Inflammatory macrophage (primary cell): ENCODE measurements around the gene TMEM44.
"Not testable (repeated sequence)": the region's sequence is repeated elsewhere in the genome, so short reads cannot be mapped to it uniquely, and the experiment has no call there.

ENCODE experiments used
- DNase-seq, 2 donors: peaks; one replicate each; pipeline ENCODE4 v3.0.0-alpha.2; 2020 to 2022

The TMEM44 gene

GRCh38 chr3:194554473-194555123, 78.6 kb downstream of the TMEM44 start:
- no peak for DNase-seq

- DNase-seq: no peak
Measured at GRCh38 chr3:194552327-194552949, 80.8 kb downstream of the TMEM44 start.

GRCh38 chr3:194549853-194550252, 83.4 kb downstream of the TMEM44 start:
- DNase-seq: no peak

DNA sequence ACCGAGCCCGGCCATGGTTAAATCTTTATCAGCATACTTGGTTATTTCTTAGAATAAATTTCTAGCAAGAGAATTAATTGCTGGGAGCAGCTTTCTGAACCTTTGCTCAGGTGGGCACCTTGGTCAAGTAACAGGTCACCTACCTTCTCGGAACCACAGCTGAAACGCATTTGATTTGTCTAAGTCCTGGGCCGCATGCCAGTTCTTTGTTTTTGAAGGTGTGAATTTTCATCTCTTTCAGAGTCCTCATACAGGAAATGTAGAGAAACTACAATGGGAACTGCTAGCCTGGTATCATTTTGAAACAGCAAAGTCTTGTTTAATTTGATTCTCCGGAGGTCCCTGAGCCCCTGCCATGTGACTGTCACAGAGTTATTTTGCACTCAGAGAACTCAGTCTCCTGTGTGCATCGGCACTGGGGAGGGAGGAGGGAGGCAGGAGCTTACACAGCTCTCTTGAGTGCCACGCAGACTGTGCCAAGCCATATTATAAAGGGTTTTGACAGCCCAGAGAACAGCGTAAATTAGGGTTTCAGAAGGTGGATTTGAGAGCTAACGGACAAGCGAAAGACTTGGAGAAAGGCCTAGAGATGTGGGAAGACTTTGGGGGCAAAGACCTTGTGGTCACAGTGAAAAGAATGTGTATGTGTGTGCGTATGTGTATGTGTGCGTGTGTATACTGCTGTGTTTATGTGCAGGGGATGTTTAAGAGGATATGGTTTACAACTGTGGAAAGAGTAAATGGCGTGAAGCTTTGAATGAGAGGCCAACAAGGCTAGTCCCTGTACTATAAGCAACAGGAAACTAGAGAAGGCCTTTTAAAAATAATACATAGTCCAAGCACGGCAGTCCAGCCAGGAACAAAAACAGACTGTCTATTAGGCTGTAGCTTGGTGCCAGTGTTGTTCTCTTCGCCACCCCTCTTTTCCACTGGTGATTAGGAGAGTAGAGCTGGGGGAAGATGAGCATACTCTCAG, 84.6 kb downstream of the TMEM44 start:
- DNase-seq: no peak

- DNase-seq: no peak
Measured at GRCh38 chr3:194547042-194547441, 86.2 kb downstream of the TMEM44 start.

DNA sequence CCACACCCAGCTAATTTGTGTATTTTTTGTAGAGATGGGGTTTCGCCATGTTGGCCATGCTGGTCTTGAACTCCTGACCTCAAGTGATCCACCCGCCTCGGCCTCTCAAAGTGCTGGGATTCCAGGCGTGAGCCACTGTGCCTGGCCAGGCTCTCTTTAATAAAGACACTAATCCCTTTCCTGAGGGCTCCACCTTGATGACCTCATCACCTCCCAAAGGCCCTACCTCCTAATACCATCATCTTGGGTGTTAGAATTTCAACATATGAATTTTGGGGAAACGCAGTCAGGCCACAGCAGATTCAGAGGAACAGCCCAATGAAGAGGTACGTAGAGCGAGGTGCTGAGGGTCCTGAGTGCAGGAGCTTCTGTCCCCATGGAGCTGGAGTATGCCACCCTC, 87.7 kb downstream of the TMEM44 start:
- not testable (repeated sequence) for DNase-seq

DNA sequence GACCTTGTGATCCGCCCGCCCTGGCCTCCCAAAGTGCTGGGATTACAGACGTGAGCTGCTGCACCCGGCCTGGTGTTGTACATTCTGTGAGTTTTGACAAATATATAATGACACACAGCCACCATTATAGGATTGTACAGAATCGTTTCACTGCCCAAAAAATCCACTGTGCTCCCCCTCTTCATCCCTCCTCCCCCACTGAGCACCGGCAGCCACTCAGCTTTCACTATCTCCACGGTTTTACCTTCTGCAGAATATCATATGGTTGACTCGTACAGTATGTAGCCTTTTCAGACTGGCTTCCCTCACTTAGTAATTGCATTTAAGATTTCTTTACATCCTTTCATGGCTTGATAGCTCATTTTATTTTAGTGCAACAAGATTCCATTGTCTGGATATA, 89.7 kb downstream of the TMEM44 start:
- DNase-seq: no peak

DNA sequence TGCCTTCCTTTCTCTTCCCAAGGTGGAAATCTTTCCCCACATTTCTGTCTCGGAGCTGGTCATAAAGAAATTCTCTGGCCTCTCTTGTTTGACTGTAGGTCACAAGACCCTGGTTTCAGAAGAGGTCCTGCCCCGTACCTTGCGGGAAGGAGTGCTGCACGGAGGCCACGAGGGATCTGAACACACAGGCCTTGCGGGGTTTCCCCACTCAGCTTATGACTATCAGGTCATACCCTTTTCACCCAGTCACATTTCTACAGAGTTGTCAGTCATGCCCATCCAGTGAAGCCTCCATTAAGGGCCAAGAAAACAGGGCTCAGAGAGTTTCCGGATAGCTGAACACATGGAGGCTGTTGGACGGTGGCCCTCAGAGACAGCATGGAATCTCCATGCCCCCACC, 91.7 kb downstream of the TMEM44 start:
- peak; percentile 24 to 79 for DNase-seq

DNA sequence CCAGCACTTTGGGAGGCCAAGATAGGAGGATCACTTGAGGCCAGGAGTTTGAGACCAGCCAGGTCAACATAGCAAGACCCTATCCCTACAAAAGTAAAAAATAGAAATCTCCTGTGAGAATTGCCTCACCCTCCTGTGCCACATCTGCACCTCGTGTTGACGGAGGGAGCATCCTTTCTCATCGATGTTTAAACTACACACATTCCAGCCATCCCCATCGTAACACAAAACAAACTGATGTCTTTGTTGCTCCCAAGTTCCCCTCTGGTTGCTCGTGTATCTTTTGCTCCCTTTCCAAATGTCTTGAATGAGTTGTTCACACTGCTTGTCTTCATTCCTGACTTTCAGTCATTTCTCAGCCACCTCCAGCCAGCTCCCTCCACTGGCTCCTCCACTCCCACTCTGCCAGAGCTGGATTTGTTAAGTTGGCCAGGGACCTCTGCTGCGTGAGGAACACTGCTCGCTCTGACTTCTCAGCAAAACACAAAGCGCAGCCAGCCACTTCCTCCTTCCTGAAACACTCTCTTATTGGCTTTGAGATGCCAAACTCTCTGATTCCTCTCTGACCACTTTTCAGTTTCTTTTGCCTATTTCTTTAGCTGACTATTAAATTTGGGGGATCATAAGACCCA, 92.8 kb downstream of the TMEM44 start:
- peak; percentile 65 to 80 for DNase-seq

- DNase-seq: no peak
Measured at GRCh38 chr3:194539498-194539897, 93.7 kb downstream of the TMEM44 start.

- DNase-seq: no peak
Measured at GRCh38 chr3:194537732-194538247, 95.4 kb downstream of the TMEM44 start.
